M059J (cell line): ENCODE measurements around the gene SLC35A4. TPM values are rescaled to one million over a fixed set of nuclear protein-coding genes. Genes with fewer than 3 reads are reported as not detected.

Experiments used
- DNase-seq: peaks from one replicate; pipeline ENCODE4 v3.0.0-alpha.2; 2012; ENCODE audit warnings: low read depth
- total RNA-seq: library from RNA; depleted of rRNA; stranded (reverse); fragments of >200 nt; shearing (Covaris generic); gene quantifications from 2 replicates; pipeline ENCODE4 v1.2.3, GENCODE V29; 2014; rRNA removed

Gene SLC35A4
- 29.4 and 33.5 TPM in 2 replicates for total RNA-seq

- DNase-seq: peak; percentile 98
These were observed at the start of gene SLC35A4, which contains the start of gene APBB3 for GRCh38 chr5:140564196-140565023. Gene SLC35A4, plus strand, starts transcription at chr5:140564828. Its CDS starts 2,342 bp downstream, at chr5:140567170. Gene APBB3, minus strand, starts transcription at chr5:140564598. Its CDS starts 353 bp downstream, at chr5:140564245.

GRCh38 chr5:140524003-140524402 is 40.6 kb upstream of the SLC35A4 start:
- DNase-seq: no peak

DNA sequence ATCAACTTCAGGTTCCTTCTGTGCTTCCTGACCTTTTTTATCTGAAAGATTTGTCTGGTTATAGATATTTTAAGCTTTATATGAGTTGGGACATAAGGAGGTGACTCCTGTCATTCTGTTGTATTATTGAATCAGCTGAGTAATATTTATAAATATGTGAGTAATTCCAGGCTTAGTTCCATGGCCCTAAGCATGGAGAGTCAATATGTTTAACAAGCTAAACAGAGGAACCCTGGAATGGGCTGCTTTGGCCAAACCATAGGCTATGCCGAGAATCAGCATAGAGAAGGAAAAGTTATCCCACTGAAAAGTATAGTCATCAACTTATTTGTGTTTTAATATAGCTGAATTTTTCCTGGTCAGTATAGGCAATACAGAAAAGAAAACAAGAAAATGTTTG is 24.4 kb upstream of the SLC35A4 start:
- DNase-seq: no peak

DNA sequence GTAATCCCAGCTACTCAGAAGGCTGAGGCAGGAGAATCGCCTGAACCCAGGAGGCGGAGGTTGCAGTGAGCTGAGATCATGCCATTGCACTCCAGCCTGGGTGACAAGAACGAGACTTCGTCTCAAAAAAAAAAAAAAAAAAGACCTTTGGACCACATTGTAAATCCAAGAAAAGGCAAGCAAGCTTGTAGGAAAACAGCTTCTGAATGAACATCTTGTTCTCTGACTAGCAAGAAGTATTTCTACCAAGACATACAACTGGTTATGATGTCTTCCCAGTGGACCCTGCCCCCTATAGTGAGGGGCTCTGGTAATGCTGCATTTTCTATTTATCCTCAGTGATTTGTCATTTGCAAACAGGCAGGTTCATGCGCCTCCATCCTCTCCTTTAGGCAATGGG is 21.7 kb upstream of the SLC35A4 start:
- DNase-seq: no peak

DNA sequence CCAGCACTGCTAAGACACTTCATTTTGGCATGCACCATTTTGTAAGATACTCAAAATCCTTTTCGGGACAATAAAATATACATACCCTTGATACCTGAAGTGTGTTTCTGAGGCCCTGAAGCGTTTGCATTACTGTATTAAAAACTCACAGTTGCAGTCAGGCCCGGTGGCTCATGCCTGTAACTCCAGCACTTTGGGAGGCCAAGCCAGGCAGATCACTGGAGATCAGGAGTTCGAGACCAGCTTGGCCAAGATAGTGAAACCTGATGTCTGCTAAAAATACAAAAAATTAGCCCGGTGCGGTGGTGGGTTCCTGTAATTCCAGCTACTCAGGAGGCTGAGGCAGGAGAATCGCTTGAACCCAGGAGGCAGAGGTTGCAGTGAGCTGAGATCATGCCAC is 19.6 kb upstream of the SLC35A4 start:
- DNase-seq: no peak

DNA sequence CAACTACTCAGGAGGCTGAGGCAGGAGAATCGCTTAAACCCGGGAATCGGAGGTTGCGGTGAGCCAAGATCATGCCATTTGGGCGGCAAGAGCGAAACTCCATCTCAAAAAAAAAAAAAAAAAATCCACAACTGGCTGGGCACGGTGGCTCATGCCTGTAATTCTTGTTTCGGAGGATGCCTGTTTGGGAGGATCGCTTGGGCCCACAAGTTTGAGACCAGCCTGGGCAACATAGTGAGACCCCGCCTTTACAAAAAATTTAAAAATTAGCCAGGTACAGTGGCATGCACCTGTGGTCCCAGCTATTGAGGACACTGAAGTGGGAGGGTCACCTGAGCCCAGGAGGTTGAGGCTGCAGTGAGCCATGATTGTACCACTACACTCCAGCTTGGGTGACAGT is 19.0 kb upstream of the SLC35A4 start:
- no peak for DNase-seq

DNA sequence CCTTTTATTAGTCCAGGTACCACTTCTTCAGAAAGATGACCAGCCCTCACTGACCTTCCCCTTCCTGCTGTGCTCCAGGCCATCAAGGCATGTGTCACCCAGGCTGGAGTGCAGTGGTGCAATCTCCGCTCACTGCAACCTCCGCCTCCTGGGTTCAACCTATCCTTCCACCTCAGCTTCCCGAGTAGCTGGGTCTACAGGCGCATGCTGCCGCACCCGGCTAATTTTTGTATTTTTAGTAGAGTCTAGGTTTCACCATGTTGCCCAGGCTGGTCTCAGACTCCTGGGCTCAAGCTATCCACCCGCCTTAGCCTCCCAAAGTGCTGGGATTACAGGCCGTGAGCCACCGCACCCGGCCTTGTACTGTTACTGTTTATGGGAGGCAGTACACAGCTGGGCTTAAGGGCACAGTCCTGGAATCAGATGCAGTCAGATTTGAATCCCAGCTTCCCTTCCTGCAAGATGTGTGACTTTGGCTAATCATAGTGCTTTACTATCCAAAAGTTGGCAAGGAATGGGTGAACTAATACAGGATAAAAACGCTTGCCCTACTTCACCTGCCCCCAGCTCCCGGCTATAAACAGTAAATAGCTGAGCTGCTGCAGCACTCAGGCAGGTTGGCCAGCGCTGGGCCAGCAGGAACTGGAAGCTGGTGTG is 17.6 kb upstream of the SLC35A4 start:
- peak; percentile 33 for DNase-seq

- peak; percentile 84 for DNase-seq
These were observed 16.9 kb upstream of the SLC35A4 start, which contains the start of gene EIF4EBP3 for GRCh38 chr5:140547508-140548299. Gene EIF4EBP3, plus strand, starts transcription at chr5:140547662. Its CDS starts 76 bp downstream, at chr5:140547738.

DNA sequence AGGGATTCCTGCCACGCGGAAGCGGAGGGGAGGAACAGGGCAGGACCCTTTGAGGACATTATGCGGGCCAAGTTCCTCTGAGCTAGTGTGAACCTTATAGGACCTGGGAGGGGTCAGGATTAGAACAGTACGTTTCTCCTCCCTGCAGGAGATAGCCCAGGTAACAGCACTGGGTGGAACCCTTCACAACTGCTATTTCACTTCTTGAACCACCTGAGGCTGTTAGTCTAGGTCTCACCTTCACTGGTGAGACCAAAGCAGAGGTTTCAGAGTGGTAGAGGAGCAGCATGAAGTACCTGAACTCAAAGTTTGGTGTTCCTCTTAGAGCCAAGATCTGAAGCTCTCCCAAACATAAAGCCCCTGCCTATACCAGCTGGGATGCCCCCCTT is 16.3 kb upstream of the SLC35A4 start:
- DNase-seq: no peak

DNA sequence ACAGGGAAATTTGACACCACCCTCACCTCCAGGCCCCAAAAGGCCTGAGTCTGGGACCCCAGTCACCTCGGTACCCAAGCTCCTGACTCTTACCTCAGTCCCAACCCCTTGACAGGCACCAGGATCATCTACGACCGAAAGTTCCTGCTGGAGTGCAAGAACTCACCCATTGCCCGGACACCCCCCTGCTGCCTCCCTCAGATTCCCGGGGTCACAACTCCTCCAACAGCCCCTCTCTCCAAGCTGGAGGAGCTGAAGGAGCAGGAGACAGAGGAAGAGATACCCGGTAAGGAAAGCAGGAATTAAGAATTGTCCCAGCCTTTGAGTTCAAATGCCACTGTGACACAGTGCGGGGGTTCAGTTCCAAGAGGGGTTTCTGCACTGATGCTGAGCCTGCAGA is 15.8 kb upstream of the SLC35A4 start:
- no peak for DNase-seq

DNA sequence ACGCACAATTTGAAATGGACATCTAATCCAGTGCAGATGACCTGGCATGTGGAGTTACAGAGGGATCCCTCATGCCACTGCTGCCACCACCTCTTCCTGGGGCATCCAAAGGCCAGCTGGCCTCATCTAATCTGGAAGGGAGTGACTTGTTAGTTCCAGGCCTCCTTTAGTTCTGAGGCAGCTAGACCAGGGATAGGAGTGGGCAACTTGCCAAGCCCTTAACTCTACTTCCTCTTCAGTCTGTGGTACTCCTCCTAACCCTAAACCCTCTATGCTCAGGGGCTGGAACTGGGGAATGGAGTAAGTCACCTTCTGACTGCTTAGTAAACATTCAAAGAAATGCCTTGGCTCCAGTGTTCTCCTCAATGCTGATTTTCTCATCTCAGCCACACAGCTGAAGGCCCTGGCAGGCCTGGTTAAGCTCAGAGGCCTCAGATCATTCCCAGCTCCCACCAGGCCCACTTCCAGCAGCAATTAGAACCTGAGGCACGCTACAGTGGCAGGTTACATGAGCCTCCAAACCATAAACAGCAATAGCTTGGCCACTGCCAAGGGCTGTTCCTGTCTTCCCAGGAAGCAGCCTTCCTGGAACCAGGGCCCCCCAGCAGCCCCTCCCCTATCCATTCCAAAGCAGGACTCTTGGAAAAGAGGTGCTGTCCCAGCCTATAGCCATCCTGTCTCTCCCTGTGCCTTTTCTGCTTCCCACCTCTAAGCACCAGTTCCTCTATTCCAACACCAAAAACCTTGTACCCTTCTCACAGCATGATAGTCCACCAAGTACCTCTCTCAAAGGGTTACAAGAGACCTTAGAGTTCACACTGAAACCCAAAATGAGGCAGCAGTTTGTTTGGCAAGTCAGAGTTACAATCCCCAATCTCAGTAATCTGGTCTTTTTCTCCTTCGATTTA is 15.1 kb upstream of the SLC35A4 start:
- DNase-seq: peak; percentile 42

- DNase-seq: no peak
These were observed 14.2 kb upstream of the SLC35A4 start for GRCh38 chr5:140550147-140551079.

GRCh38 chr5:140551872-140552271 is 12.8 kb upstream of the SLC35A4 start:
- no peak for DNase-seq

DNA sequence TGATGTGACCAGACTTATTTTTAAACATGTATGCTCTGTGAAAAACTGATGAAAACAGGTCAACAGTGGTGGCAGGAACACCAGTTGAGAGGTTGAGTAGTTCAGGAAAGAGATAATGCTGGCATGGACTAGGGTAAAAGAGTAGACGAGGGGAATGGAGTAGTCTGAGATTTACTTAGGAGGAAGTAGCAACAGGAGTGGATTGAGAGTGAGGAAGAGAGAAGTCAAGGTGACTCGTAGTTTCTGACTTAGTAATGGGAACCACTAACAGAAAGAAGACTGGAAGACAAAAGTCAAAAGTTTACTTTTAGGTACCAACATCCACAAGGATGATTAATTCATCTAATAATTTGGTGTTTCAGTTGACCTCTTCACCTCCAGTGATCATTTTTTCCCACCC is 11.0 kb upstream of the SLC35A4 start:
- peak; percentile 40 for DNase-seq

DNA sequence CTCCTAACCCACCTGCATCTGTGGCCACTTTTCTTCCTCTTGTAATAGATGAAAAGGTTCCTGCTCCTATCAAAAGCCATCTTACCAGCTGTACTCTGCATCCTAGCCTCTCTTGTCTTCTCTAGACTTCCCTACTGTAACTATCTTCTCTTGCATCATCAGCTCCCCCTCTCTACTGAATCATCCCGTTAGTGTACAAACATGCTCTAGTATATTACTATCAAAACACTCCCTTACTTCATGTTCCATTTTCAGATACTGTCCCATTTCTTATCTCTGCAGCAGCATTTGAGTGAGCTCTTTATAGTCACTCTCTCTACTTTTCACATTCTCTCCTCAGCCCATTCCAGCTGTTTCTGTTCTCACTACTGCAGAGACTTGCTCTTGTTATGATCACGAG is 10.2 kb upstream of the SLC35A4 start:
- DNase-seq: peak; percentile 26

- peak; percentile 22 for DNase-seq
These were observed 8.8 kb upstream of the SLC35A4 start for GRCh38 chr5:140555747-140556312.

DNA sequence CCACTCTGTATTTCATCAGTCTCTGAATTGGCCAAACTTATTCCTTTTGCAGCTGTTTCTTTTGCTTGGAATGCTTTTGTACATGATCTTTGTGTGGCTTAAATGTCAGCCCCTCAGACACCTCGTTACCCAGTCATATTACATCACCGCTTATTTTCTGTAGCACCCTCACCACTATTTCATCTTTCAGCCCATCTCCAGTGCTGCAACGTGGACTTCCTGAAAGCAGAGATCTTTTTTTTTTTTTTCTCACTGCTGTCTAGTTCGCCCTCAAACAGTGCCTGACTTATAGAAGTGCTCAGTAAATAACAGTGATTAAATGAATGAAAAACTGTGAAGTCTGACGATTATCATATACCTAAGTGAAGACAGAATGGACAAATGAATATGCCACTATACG is 8.2 kb upstream of the SLC35A4 start:
- DNase-seq: peak; percentile 29

DNA sequence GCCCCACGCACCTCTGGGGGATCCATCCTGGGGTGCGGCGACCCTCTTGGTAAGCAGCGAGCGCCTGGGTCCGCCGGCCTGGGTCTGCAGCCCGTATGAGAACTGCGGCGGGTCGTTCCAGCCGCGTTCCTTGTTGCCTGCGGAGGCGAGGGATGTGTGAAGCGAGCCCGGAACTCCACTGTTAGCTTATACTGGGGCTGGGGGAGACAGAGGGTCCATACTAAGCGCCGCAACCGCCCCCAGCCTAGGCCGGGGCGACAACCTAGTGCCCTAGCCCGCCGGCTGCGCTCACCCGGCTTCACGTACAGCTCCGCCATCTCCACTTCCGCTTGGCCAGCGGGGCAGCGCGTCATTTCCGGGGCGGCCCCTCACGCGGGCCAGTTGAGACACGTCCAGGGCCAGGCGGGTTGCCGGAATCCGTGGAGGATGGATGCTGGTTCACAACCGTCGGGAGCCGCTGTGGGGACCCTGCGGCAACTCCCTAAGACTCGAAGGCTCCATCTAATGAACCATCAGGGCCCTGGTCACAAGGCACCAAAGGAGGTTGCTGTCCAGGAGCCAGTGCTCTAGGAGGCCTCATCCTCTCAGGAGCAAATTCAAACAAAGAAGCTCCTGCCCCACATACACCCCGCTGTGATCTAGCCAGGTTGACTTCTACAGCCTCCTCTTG is 7.4 kb upstream of the SLC35A4 start, which contains the start of gene SRA1:
Gene SRA1 (minus strand): TSS at position 338 of the 670 bp plus-strand sequence. CDS start 21 bp downstream, at position 317.
- peak; percentile 90 for DNase-seq

DNA sequence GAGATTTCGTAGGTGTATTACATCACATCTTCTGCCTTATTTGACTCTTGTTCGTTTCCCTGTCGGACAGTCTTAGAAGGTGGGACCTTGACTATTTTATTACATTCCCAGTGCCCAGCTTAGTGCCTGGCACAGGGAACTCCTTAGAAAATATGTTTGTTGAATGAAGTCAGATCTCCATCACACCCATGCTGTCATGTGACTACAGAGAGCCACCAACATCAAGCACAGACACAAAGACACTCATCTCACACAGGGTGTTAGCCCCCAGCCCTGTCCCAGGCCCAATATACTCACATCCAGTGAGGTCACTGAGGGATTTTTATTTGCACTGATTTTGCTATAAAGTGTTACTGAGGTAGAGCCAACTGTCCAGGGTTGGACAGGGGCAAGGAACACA is 6.7 kb upstream of the SLC35A4 start:
- DNase-seq: no peak
